Measurements from ENCODE around the gene SLC4A1. TPM values are rescaled to one million over a fixed set of nuclear protein-coding genes. Genes with fewer than 3 reads are reported as not detected.

Gene SLC4A1
- total and polyA plus RNA-seq, 4 donors: 0.14 to 1,478 TPM; not detected in 2

DNA sequence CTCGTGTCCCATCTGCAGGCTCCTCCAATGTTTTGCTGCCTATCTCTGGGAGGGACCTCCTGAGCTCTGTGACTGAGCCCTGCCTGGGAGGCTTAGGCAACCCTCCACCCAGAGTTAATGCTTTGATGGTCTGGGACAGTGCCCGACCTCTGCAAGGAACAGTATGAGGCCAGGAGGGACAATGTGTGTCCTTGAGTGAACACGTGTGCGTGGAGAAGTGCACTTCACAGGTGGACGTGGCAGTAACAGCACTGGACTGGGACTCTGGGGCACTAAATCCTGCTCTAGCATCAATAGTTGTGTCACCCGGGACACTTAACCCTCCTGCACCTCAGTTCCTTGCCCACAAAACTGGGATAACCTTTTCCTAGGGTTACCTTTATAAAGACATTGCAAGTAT, 53.0 kb downstream of the SLC4A1 start:
- 94% methylated on average over 6 of the region's 6 CpGs for WGBS
- no peak overlapping the region for H3K4me3 ChIP-seq (ENCODE audit: low read depth in 1 of 3, low read length in 3 of 3)
- no peaks in the 10 kb centered on the region for H3K27me3 ChIP-seq (ENCODE audit: control insufficient read depth in 4 of 4, insufficient read depth in 4 of 4, low read length in 3 of 4)
- H3K36me3 ChIP-seq (ENCODE audit: control insufficient read depth in 4 of 4, insufficient read depth in 3 of 4, low read depth in 1 of 4, low read length in 3 of 4): peaks cover 11 to 38% (median 27%) of the 10 kb centered on the region in 4 donors
- TF ChIP-seq, protein P1, sequence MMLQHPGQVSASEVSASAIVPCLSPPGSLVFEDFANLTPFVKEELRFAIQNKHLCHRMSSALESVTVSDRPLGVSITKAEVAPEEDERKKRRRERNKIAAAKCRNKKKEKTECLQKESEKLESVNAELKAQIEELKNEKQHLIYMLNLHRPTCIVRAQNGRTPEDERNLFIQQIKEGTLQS (IDR thresholded peaks at IDR 0.05): no peak
- TF ChIP-seq, protein P2, sequence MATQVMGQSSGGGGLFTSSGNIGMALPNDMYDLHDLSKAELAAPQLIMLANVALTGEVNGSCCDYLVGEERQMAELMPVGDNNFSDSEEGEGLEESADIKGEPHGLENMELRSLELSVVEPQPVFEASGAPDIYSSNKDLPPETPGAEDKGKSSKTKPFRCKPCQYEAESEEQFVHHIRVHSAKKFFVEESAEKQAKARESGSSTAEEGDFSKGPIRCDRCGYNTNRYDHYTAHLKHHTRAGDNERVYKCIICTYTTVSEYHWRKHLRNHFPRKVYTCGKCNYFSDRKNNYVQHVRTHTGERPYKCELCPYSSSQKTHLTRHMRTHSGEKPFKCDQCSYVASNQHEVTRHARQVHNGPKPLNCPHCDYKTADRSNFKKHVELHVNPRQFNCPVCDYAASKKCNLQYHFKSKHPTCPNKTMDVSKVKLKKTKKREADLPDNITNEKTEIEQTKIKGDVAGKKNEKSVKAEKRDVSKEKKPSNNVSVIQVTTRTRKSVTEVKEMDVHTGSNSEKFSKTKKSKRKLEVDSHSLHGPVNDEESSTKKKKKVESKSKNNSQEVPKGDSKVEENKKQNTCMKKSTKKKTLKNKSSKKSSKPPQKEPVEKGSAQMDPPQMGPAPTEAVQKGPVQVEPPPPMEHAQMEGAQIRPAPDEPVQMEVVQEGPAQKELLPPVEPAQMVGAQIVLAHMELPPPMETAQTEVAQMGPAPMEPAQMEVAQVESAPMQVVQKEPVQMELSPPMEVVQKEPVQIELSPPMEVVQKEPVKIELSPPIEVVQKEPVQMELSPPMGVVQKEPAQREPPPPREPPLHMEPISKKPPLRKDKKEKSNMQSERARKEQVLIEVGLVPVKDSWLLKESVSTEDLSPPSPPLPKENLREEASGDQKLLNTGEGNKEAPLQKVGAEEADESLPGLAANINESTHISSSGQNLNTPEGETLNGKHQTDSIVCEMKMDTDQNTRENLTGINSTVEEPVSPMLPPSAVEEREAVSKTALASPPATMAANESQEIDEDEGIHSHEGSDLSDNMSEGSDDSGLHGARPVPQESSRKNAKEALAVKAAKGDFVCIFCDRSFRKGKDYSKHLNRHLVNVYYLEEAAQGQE (IDR thresholded peaks at IDR 0.05): no peak
- TF ChIP-seq, protein P3, sequence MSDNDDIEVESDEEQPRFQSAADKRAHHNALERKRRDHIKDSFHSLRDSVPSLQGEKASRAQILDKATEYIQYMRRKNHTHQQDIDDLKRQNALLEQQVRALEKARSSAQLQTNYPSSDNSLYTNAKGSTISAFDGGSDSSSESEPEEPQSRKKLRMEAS (IDR thresholded peaks at IDR 0.05): no peak
- no peak for TF ChIP-seq FOXA2 (IDR thresholded peaks at IDR 0.05)
- TF ChIP-seq, protein P4, sequence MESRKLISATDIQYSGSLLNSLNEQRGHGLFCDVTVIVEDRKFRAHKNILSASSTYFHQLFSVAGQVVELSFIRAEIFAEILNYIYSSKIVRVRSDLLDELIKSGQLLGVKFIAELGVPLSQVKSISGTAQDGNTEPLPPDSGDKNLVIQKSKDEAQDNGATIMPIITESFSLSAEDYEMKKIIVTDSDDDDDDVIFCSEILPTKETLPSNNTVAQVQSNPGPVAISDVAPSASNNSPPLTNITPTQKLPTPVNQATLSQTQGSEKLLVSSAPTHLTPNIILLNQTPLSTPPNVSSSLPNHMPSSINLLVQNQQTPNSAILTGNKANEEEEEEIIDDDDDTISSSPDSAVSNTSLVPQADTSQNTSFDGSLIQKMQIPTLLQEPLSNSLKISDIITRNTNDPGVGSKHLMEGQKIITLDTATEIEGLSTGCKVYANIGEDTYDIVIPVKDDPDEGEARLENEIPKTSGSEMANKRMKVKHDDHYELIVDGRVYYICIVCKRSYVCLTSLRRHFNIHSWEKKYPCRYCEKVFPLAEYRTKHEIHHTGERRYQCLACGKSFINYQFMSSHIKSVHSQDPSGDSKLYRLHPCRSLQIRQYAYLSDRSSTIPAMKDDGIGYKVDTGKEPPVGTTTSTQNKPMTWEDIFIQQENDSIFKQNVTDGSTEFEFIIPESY (IDR thresholded peaks at IDR 0.05): no peak
- no peak for TF ChIP-seq GABPA (IDR thresholded peaks at IDR 0.05 in 1 of 2, conservative IDR thresholded peaks at IDR 0.05 in 1 of 2)
- TF ChIP-seq RXRA (IDR thresholded peaks at IDR 0.05): no peak
- TF ChIP-seq YY1 (IDR thresholded peaks at IDR 0.05): no peak
- no peak for TF ChIP-seq TAF1 (conservative IDR thresholded peaks at IDR 0.05)
- no peak for TF ChIP-seq EGR1 (IDR thresholded peaks at IDR 0.05; ENCODE audit: low read depth in 2 of 2)
- no peak overlapping the region for H3K27ac ChIP-seq (ENCODE audit: low read depth in 1 of 2, low read length in 2 of 2)
- no peak for DNase-seq (ENCODE audit: low spot score)
- peaks cover 7 to 29% (median 18%) of the 10 kb centered on the region in 4 donors for H3K4me1 ChIP-seq (ENCODE audit: control insufficient read depth in 4 of 4, insufficient read depth in 4 of 4, low read length in 3 of 4)
- no peaks in the 10 kb centered on the region for H3K9me3 ChIP-seq (ENCODE audit: control insufficient read depth in 4 of 4, low read length in 3 of 4)
- no peak overlapping the region for H3K9ac ChIP-seq (ENCODE audit: low read depth in 1 of 2, low read length in 2 of 2)

DNA sequence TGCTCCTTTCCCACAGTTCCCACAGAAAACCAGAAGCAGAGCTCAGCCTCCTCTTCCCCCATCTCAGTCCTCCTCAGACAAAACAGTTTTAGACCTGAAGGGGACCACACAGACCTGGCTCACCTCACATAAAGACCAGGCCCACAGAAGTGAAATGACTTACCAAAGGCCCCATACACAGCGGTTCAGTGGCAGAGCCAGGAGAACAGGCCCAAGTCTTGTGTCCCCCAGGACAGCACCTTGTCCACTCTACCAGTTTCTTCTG, 53.8 kb downstream of the SLC4A1 start:
- Histone ChIP-seq H3K4me1 (ENCODE audit: control insufficient read depth in 4 of 4, insufficient read depth in 4 of 4, low read length in 3 of 4) (peaks cover 7 to 29% (median 18%) of the 10 kb centered on the region in 4 donors), H3K36me3 (ENCODE audit: control insufficient read depth in 4 of 4, insufficient read depth in 3 of 4, low read depth in 1 of 4, low read length in 3 of 4) (peaks cover 11 to 44% (median 34%) of the 10 kb centered on the region in 4 donors), H3K9ac (ENCODE audit: low read depth in 1 of 2, low read length in 2 of 2) (no peak overlapping the region), H3K27ac (ENCODE audit: low read depth in 1 of 2, low read length in 2 of 2) (no peak overlapping the region), H3K9me3 (ENCODE audit: control insufficient read depth in 4 of 4, low read length in 3 of 4) (no peaks in the 10 kb centered on the region), H3K4me3 (ENCODE audit: low read depth in 1 of 3, low read length in 3 of 3) (no peak overlapping the region), H3K27me3 (ENCODE audit: control insufficient read depth in 4 of 4, insufficient read depth in 4 of 4, low read length in 3 of 4) (no peaks in the 10 kb centered on the region)
- 100% methylated on average over 1 of the region's 1 CpG for WGBS
- TF ChIP-seq YY1 (IDR thresholded peaks at IDR 0.05): no peak
- no peak for TF ChIP-seq HNF4A (conservative IDR thresholded peaks at IDR 0.05)
- TF ChIP-seq FOXA1 (IDR thresholded peaks at IDR 0.05): no peak
- TF ChIP-seq, protein P4 (IDR thresholded peaks at IDR 0.05): no peak
- no peak for TF ChIP-seq TAF1 (conservative IDR thresholded peaks at IDR 0.05)
- TF ChIP-seq EGR1 (IDR thresholded peaks at IDR 0.05; ENCODE audit: low read depth in 2 of 2): no peak
- TF ChIP-seq, protein P2 (IDR thresholded peaks at IDR 0.05): no peak
- TF ChIP-seq, protein P1 (IDR thresholded peaks at IDR 0.05): no peak
- no peak for TF ChIP-seq JUND (IDR thresholded peaks at IDR 0.05)
- TF ChIP-seq, protein P3 (IDR thresholded peaks at IDR 0.05): no peak
- TF ChIP-seq HNF4G (IDR thresholded peaks at IDR 0.05): no peak
- no peak for DNase-seq (ENCODE audit: low spot score)

Data from liver (tissue), 9 donors.